ENCODE results near the gene SF3B2. TPM values are rescaled to one million over a fixed set of nuclear protein-coding genes. Genes with fewer than 3 reads are reported as not detected.

The SF3B2 gene
- 89.0 and 166 TPM in 2 replicates for total RNA-seq (2014; rRNA removed; shearing (Covaris generic); ENCODE audit: low replicate concordance)

GRCh38 chr11:66051766-66052663, at the start of gene SF3B2:
Gene SF3B2, plus strand, starts transcription at chr11:66052364. Its CDS starts 21 bp downstream, at chr11:66052385.
- Histone ChIP-seq H2AFZ (ENCODE audit: low read length) (peak within 1 kb of the TSS; percentile 33; the same call in 1 of the 2 replicates), H3K9me3 (ENCODE audit: low read length) (no peaks in the 10 kb centered on the region), H3K36me3 (ENCODE audit: insufficient read depth, low read length) (peaks cover 30% of the 10 kb centered on the region; the same call in 1 of the 2 replicates), H3K9ac (ENCODE audit: low read length) (peak within 1 kb of the TSS; percentile 98), H3K79me2 (ENCODE audit: low read length) (peaks cover 40% of the 10 kb centered on the region), H3K9me2 (replicated peaks; ENCODE audit: insufficient read depth, low read length) (no peaks in the 10 kb centered on the region), H3K4me3 (ENCODE audit: low read length) (peak within 1 kb of the TSS; percentile 98), H4K20me1 (ENCODE audit: insufficient read depth, low read depth, low read length) (peaks cover 12% of the 10 kb centered on the region), H3K27ac (ENCODE audit: low read length) (peak within 1 kb of the TSS; percentile 60), H3K4me1 (ENCODE audit: low read length) (peaks cover 26% of the 10 kb centered on the region), H3K4me2 (ENCODE audit: low read depth, low read length, poor library complexity, severe bottlenecking) (peak within 1 kb of the TSS; percentile 93), H3K27me3 (ENCODE audit: low read length) (no peaks in the 10 kb centered on the region)
- DNase-seq: peak; percentile 99

GRCh38 chr11:66002648-66003225, 49.4 kb upstream of the SF3B2 start:
- Histone ChIP-seq H3K9me3 (ENCODE audit: low read length) (no peaks in the 10 kb centered on the region), H3K27me3 (ENCODE audit: low read length) (no peaks in the 10 kb centered on the region), H3K9ac (ENCODE audit: low read length) (peak overlapping the region; percentile 94), H4K20me1 (ENCODE audit: insufficient read depth, low read depth, low read length) (peaks cover 23% of the 10 kb centered on the region), H3K79me2 (ENCODE audit: low read length) (peaks cover 40% of the 10 kb centered on the region), H3K36me3 (ENCODE audit: insufficient read depth, low read length) (peaks cover 34% of the 10 kb centered on the region), H3K4me1 (ENCODE audit: low read length) (peaks cover 27% of the 10 kb centered on the region), H3K27ac (ENCODE audit: low read length) (peak overlapping the region; percentile 84), H3K4me2 (ENCODE audit: low read depth, low read length, poor library complexity, severe bottlenecking) (peak overlapping the region; percentile 89), H2AFZ (ENCODE audit: low read length) (no peak overlapping the region), H3K9me2 (replicated peaks; ENCODE audit: insufficient read depth, low read length) (no peaks in the 10 kb centered on the region), H3K4me3 (ENCODE audit: low read length) (peak overlapping the region; percentile 95)
- no peak for DNase-seq

GRCh38 chr11:66003291-66003690, 48.9 kb upstream of the SF3B2 start:
- Histone ChIP-seq H3K27me3 (ENCODE audit: low read length) (no peaks in the 10 kb centered on the region), H3K9me2 (replicated peaks; ENCODE audit: insufficient read depth, low read length) (no peaks in the 10 kb centered on the region), H3K27ac (ENCODE audit: low read length) (no peak overlapping the region; the same call in 1 of the 2 replicates), H3K4me2 (ENCODE audit: low read depth, low read length, poor library complexity, severe bottlenecking) (peak overlapping the region; percentile 89), H3K79me2 (ENCODE audit: low read length) (peaks cover 40% of the 10 kb centered on the region), H3K4me3 (ENCODE audit: low read length) (peak overlapping the region; percentile 95), H2AFZ (ENCODE audit: low read length) (no peak overlapping the region), H4K20me1 (ENCODE audit: insufficient read depth, low read depth, low read length) (peaks cover 23% of the 10 kb centered on the region), H3K36me3 (ENCODE audit: insufficient read depth, low read length) (peaks cover 29% of the 10 kb centered on the region), H3K4me1 (ENCODE audit: low read length) (peaks cover 27% of the 10 kb centered on the region), H3K9ac (ENCODE audit: low read length) (peak overlapping the region; percentile 94), H3K9me3 (ENCODE audit: low read length) (no peaks in the 10 kb centered on the region)
- no peak for DNase-seq

GRCh38 chr11:66004186-66004585, 48.0 kb upstream of the SF3B2 start:
- no peak overlapping the region for H2AFZ ChIP-seq (ENCODE audit: low read length)
- peaks cover 20% of the 10 kb centered on the region for H3K36me3 ChIP-seq (ENCODE audit: insufficient read depth, low read length)
- H3K27ac ChIP-seq (ENCODE audit: low read length): no peak overlapping the region
- H3K79me2 ChIP-seq (ENCODE audit: low read length): peaks cover 36% of the 10 kb centered on the region
- no peak for DNase-seq
- peaks cover 23% of the 10 kb centered on the region for H4K20me1 ChIP-seq (ENCODE audit: insufficient read depth, low read depth, low read length)
- no peaks in the 10 kb centered on the region for H3K27me3 ChIP-seq (ENCODE audit: low read length)
- no peak overlapping the region for H3K4me2 ChIP-seq (ENCODE audit: low read depth, low read length, poor library complexity, severe bottlenecking)
- H3K4me3 ChIP-seq (ENCODE audit: low read length): no peak overlapping the region
- peaks cover 24% of the 10 kb centered on the region for H3K4me1 ChIP-seq (ENCODE audit: low read length)
- H3K9me2 ChIP-seq (replicated peaks; ENCODE audit: insufficient read depth, low read length): no peaks in the 10 kb centered on the region
- no peaks in the 10 kb centered on the region for H3K9me3 ChIP-seq (ENCODE audit: low read length)
- no peak overlapping the region for H3K9ac ChIP-seq (ENCODE audit: low read length)

- Histone ChIP-seq H2AFZ (ENCODE audit: low read length) (no peak overlapping the region), H3K36me3 (ENCODE audit: insufficient read depth, low read length) (peaks cover 9% of the 10 kb centered on the region; the same call in 1 of the 2 replicates), H3K9me3 (ENCODE audit: low read length) (no peaks in the 10 kb centered on the region), H3K4me2 (ENCODE audit: low read depth, low read length, poor library complexity, severe bottlenecking) (no peak overlapping the region), H3K9ac (ENCODE audit: low read length) (no peak overlapping the region), H4K20me1 (ENCODE audit: insufficient read depth, low read depth, low read length) (peaks cover 15% of the 10 kb centered on the region), H3K27ac (ENCODE audit: low read length) (no peak overlapping the region), H3K27me3 (ENCODE audit: low read length) (no peaks in the 10 kb centered on the region), H3K79me2 (ENCODE audit: low read length) (peaks cover 16% of the 10 kb centered on the region), H3K4me3 (ENCODE audit: low read length) (no peak overlapping the region), H3K4me1 (ENCODE audit: low read length) (peaks cover 6% of the 10 kb centered on the region), H3K9me2 (replicated peaks; ENCODE audit: insufficient read depth, low read length) (no peaks in the 10 kb centered on the region)
- no peak for DNase-seq
These were observed 45.9 kb upstream of the SF3B2 start for GRCh38 chr11:66006134-66006890.

- Histone ChIP-seq H2AFZ (ENCODE audit: low read length) (no peak overlapping the region), H3K4me1 (ENCODE audit: low read length) (peaks cover 6% of the 10 kb centered on the region), H3K4me2 (ENCODE audit: low read depth, low read length, poor library complexity, severe bottlenecking) (no peak overlapping the region), H3K27ac (ENCODE audit: low read length) (no peak overlapping the region), H3K36me3 (ENCODE audit: insufficient read depth, low read length) (peaks cover 9% of the 10 kb centered on the region; the same call in 1 of the 2 replicates), H3K9ac (ENCODE audit: low read length) (no peak overlapping the region), H3K79me2 (ENCODE audit: low read length) (peaks cover 11% of the 10 kb centered on the region), H3K9me2 (replicated peaks; ENCODE audit: insufficient read depth, low read length) (no peaks in the 10 kb centered on the region), H3K4me3 (ENCODE audit: low read length) (no peak overlapping the region), H3K27me3 (ENCODE audit: low read length) (no peaks in the 10 kb centered on the region), H3K9me3 (ENCODE audit: low read length) (no peaks in the 10 kb centered on the region), H4K20me1 (ENCODE audit: insufficient read depth, low read depth, low read length) (peaks cover 12% of the 10 kb centered on the region; the same call in 1 of the 2 replicates)
- DNase-seq: no peak
These were observed 45.3 kb upstream of the SF3B2 start for GRCh38 chr11:66006891-66007176.

GRCh38 chr11:66007201-66007634, 44.9 kb upstream of the SF3B2 start:
- no peak overlapping the region for H3K4me3 ChIP-seq (ENCODE audit: low read length)
- no peaks in the 10 kb centered on the region for H3K27me3 ChIP-seq (ENCODE audit: low read length)
- peaks cover 6% of the 10 kb centered on the region for H3K4me1 ChIP-seq (ENCODE audit: low read length)
- no peak overlapping the region for H2AFZ ChIP-seq (ENCODE audit: low read length)
- peaks cover 9% of the 10 kb centered on the region; the same call in 1 of the 2 replicates for H3K36me3 ChIP-seq (ENCODE audit: insufficient read depth, low read length)
- no peaks in the 10 kb centered on the region for H3K9me3 ChIP-seq (ENCODE audit: low read length)
- H3K27ac ChIP-seq (ENCODE audit: low read length): no peak overlapping the region
- no peaks in the 10 kb centered on the region for H3K9me2 ChIP-seq (replicated peaks; ENCODE audit: insufficient read depth, low read length)
- H3K4me2 ChIP-seq (ENCODE audit: low read depth, low read length, poor library complexity, severe bottlenecking): no peak overlapping the region
- H3K9ac ChIP-seq (ENCODE audit: low read length): no peak overlapping the region
- DNase-seq: no peak
- H4K20me1 ChIP-seq (ENCODE audit: insufficient read depth, low read depth, low read length): peaks cover 12% of the 10 kb centered on the region; the same call in 1 of the 2 replicates
- H3K79me2 ChIP-seq (ENCODE audit: low read length): peaks cover 10% of the 10 kb centered on the region

Data from Karpas-422 (cell line).